ENCODE measurements around the gene TNFRSF19.

DNA sequence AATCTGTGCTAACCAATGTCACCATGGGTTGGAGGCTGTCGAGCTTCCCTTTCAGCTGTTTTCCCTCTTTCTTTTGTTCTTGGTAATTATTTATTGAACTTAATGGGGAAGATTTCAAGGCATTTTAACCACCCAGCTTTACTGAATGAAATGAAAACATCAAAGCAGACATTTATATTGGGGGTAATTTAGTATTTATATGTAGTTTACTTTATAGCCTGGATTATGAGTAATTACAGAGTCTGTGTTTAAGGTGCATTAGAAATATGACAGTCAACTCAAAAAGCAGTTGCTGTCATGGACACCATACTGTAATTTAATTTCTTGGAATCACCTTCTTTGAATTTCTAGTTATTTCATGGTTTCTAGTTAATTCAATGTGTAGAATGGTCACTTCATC lies 42.0 kb downstream of the TNFRSF19 start:
- TF ChIP-seq PPARA (CRISPR knock-in tag; IDR thresholded peaks at IDR 0.05; ENCODE audit: borderline replicate concordance), result no peak
- TF ChIP-seq ZC3H10 (CRISPR knock-in tag; IDR thresholded peaks at IDR 0.05), result no peak
- TF ChIP-seq, protein P1, sequence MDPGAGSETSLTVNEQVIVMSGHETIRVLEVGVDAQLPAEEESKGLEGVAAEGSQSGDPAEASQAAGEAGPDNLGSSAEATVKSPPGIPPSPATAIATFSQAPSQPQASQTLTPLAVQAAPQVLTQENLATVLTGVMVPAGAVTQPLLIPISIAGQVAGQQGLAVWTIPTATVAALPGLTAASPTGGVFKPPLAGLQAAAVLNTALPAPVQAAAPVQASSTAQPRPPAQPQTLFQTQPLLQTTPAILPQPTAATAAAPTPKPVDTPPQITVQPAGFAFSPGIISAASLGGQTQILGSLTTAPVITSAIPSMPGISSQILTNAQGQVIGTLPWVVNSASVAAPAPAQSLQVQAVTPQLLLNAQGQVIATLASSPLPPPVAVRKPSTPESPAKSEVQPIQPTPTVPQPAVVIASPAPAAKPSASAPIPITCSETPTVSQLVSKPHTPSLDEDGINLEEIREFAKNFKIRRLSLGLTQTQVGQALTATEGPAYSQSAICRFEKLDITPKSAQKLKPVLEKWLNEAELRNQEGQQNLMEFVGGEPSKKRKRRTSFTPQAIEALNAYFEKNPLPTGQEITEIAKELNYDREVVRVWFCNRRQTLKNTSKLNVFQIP (CRISPR knock-in tag; IDR thresholded peaks at IDR 0.05; ENCODE audit: borderline replicate concordance, low read depth), result no peak
- TF ChIP-seq CSDC2 (CRISPR knock-in tag; IDR thresholded peaks at IDR 0.05), result no peak
- no peak for TF ChIP-seq TOX (CRISPR knock-in tag; IDR thresholded peaks at IDR 0.05; ENCODE audit: borderline replicate concordance)
- no peak for TF ChIP-seq ZFP3 (CRISPR knock-in tag; IDR thresholded peaks at IDR 0.05)
- no peak for TF ChIP-seq GLIS3 (CRISPR knock-in tag; IDR thresholded peaks at IDR 0.05)
- no peak for TF ChIP-seq ZNF8 (CRISPR knock-in tag; IDR thresholded peaks at IDR 0.05)
- TF ChIP-seq ARNTL (CRISPR knock-in tag; IDR thresholded peaks at IDR 0.05; ENCODE audit: borderline replicate concordance, low read depth), result no peak
